ENCODE measurements around the gene UBE2E3. TPM values are rescaled to one million over a fixed set of nuclear protein-coding genes. Genes with fewer than 3 reads are reported as not detected.

Gene UBE2E3
- total RNA-seq, 5 donors from 2014 or later (not counting 1 experiment from before 2014, with no cell fraction given), result 21.2 to 25.2 (median 21.3) TPM

- ATAC-seq (replicated peaks in 1 of 4) (no peak), DNase-seq (no peak)
- Histone ChIP-seq H3K4me3 (ENCODE audit: control insufficient read depth in 1 of 2, extremely low read depth in 1 of 2, low read length in 1 of 2) (no peak overlapping the region), H3K9me3 (no peaks in the 10 kb centered on the region), H3K27ac (ENCODE audit: low read length) (no peak overlapping the region), H3K27me3 (replicated peaks in 1 of 2; ENCODE audit: control insufficient read depth in 2 of 2, extremely low read depth in 1 of 2, insufficient read depth in 2 of 2, low read length in 1 of 2) (no peaks in the 10 kb centered on the region), H3K4me1 (ENCODE audit: control insufficient read depth in 1 of 2, extremely low read depth in 1 of 2, insufficient read depth in 2 of 2, low read length in 2 of 2) (no peaks in the 10 kb centered on the region), H3K36me3 (ENCODE audit: control insufficient read depth in 2 of 2, extremely low read depth in 1 of 2, insufficient read depth in 1 of 2, low read length in 1 of 2) (no peaks in the 10 kb centered on the region)
- Mint-ChIP-seq H3K9me3 (no peaks in the 10 kb centered on the region), H3K36me3 (no peaks in the 10 kb centered on the region), H3K4me3 (no peak overlapping the region), H3K4me1 (no peaks in the 10 kb centered on the region), H3K27me3 (peaks cover 20 to 28% of the 10 kb centered on the region in 2 donors), H3K27ac (no peak overlapping the region)
- CTCF ChIA-PET, result no interaction called here
- POLR2A ChIA-PET, result interaction anchor here in 1 of 2 donors (0.6 kb wide), 1 partner anchor 65 kb away, joined by 5 read pairs; no protein-coding TSS in a partner anchor
Measured at GRCh38 chr2:180953550-180953949, 26.9 kb upstream of the UBE2E3 start.

- no peaks in the 10 kb centered on the region for H3K36me3 Mint-ChIP-seq
- Histone ChIP-seq H3K4me1 (ENCODE audit: control insufficient read depth in 1 of 2, extremely low read depth in 1 of 2, insufficient read depth in 2 of 2, low read length in 2 of 2) (no peaks in the 10 kb centered on the region), H3K9me3 (no peaks in the 10 kb centered on the region), H3K27me3 (replicated peaks in 1 of 2; ENCODE audit: control insufficient read depth in 2 of 2, extremely low read depth in 1 of 2, insufficient read depth in 2 of 2, low read length in 1 of 2) (no peaks in the 10 kb centered on the region), H3K4me3 (ENCODE audit: control insufficient read depth in 1 of 2, extremely low read depth in 1 of 2, low read length in 1 of 2) (no peak overlapping the region), H3K36me3 (ENCODE audit: control insufficient read depth in 2 of 2, extremely low read depth in 1 of 2, insufficient read depth in 1 of 2, low read length in 1 of 2) (no peaks in the 10 kb centered on the region), H3K27ac (ENCODE audit: low read length) (no peak overlapping the region)
- H3K27ac Mint-ChIP-seq, result no peak overlapping the region
- DNase-seq, result no peak
- ATAC-seq (replicated peaks in 1 of 4), result no peak
- H3K4me1 Mint-ChIP-seq, result no peaks in the 10 kb centered on the region
- CTCF ChIA-PET, result no interaction called here
- POLR2A ChIA-PET, result interaction anchor here in 1 of 2 donors (0.6 kb wide), 1 partner anchor 180 kb away, joined by 3 read pairs; no protein-coding TSS in a partner anchor
- peaks cover 19 to 24% of the 10 kb centered on the region in 2 donors for H3K27me3 Mint-ChIP-seq
- no peak overlapping the region for H3K4me3 Mint-ChIP-seq
- H3K9me3 Mint-ChIP-seq, result no peaks in the 10 kb centered on the region
Measured at GRCh38 chr2:180955101-180955500, 25.3 kb upstream of the UBE2E3 start.

- Histone ChIP-seq H3K27me3 (replicated peaks in 1 of 2; ENCODE audit: control insufficient read depth in 2 of 2, extremely low read depth in 1 of 2, insufficient read depth in 2 of 2, low read length in 1 of 2) (no peaks in the 10 kb centered on the region), H3K27ac (ENCODE audit: low read length) (no peak overlapping the region), H3K9me3 (no peaks in the 10 kb centered on the region), H3K4me1 (ENCODE audit: control insufficient read depth in 1 of 2, extremely low read depth in 1 of 2, insufficient read depth in 2 of 2, low read length in 2 of 2) (no peaks in the 10 kb centered on the region), H3K36me3 (ENCODE audit: control insufficient read depth in 2 of 2, extremely low read depth in 1 of 2, insufficient read depth in 1 of 2, low read length in 1 of 2) (no peaks in the 10 kb centered on the region), H3K4me3 (ENCODE audit: control insufficient read depth in 1 of 2, extremely low read depth in 1 of 2, low read length in 1 of 2) (no peak overlapping the region)
- Mint-ChIP-seq H3K27ac (no peak overlapping the region), H3K9me3 (no peaks in the 10 kb centered on the region), H3K27me3 (peaks cover 17 to 19% of the 10 kb centered on the region in 2 donors), H3K36me3 (no peaks in the 10 kb centered on the region), H3K4me1 (no peaks in the 10 kb centered on the region), H3K4me3 (no peak overlapping the region)
- DNase-seq (no peak), ATAC-seq (replicated peaks in 1 of 4) (no peak)
- ChIA-PET CTCF (interaction anchor here in 1 of 2 donors (0.6 kb wide), 1 partner anchor 9 kb away, joined by 3 read pairs; no protein-coding TSS in a partner anchor), POLR2A (no interaction called here)
- no CpG with 5 or more reads among the region's 1 CpG for WGBS (ENCODE audit: insufficient coverage)
Measured at GRCh38 chr2:180959787-180960186, 20.6 kb upstream of the UBE2E3 start.

- POLR2A ChIA-PET, result no interaction called here
- Histone ChIP-seq H3K36me3 (ENCODE audit: control insufficient read depth in 2 of 2, extremely low read depth in 1 of 2, insufficient read depth in 1 of 2, low read length in 1 of 2) (no peaks in the 10 kb centered on the region), H3K9me3 (no peaks in the 10 kb centered on the region), H3K27me3 (replicated peaks in 1 of 2; ENCODE audit: control insufficient read depth in 2 of 2, extremely low read depth in 1 of 2, insufficient read depth in 2 of 2, low read length in 1 of 2) (no peaks in the 10 kb centered on the region), H3K4me3 (ENCODE audit: control insufficient read depth in 1 of 2, extremely low read depth in 1 of 2, low read length in 1 of 2) (no peak overlapping the region), H3K27ac (ENCODE audit: low read length) (no peak overlapping the region), H3K4me1 (ENCODE audit: control insufficient read depth in 1 of 2, extremely low read depth in 1 of 2, insufficient read depth in 2 of 2, low read length in 2 of 2) (no peaks in the 10 kb centered on the region)
- no peak for ATAC-seq (replicated peaks in 1 of 4)
- CTCF ChIA-PET, result no interaction called here
- no peak for DNase-seq
- WGBS (ENCODE audit: insufficient coverage), result 100% methylated on average over 2 of the region's 3 CpGs
- peaks cover 17 to 19% of the 10 kb centered on the region in 2 donors for H3K27me3 Mint-ChIP-seq
- no peaks in the 10 kb centered on the region for H3K9me3 Mint-ChIP-seq
- H3K36me3 Mint-ChIP-seq, result no peaks in the 10 kb centered on the region
- no peak overlapping the region for H3K27ac Mint-ChIP-seq
- no peak overlapping the region for H3K4me3 Mint-ChIP-seq
- H3K4me1 Mint-ChIP-seq, result no peaks in the 10 kb centered on the region
Measured at GRCh38 chr2:180960982-180961381, 19.4 kb upstream of the UBE2E3 start.

GRCh38 chr2:180962727-180963314 is 17.6 kb upstream of the UBE2E3 start:
- Histone ChIP-seq H3K9me3 (no peaks in the 10 kb centered on the region), H3K36me3 (ENCODE audit: control insufficient read depth in 2 of 2, extremely low read depth in 1 of 2, insufficient read depth in 1 of 2, low read length in 1 of 2) (no peaks in the 10 kb centered on the region), H3K4me1 (ENCODE audit: control insufficient read depth in 1 of 2, extremely low read depth in 1 of 2, insufficient read depth in 2 of 2, low read length in 2 of 2) (no peaks in the 10 kb centered on the region), H3K27me3 (replicated peaks in 1 of 2; ENCODE audit: control insufficient read depth in 2 of 2, extremely low read depth in 1 of 2, insufficient read depth in 2 of 2, low read length in 1 of 2) (no peaks in the 10 kb centered on the region), H3K27ac (ENCODE audit: low read length) (no peak overlapping the region), H3K4me3 (ENCODE audit: control insufficient read depth in 1 of 2, extremely low read depth in 1 of 2, low read length in 1 of 2) (no peak overlapping the region)
- H3K4me1 Mint-ChIP-seq, result no peaks in the 10 kb centered on the region
- WGBS (ENCODE audit: insufficient coverage), result 100% methylated on average over 1 of the region's 4 CpGs
- no peaks in the 10 kb centered on the region for H3K9me3 Mint-ChIP-seq
- H3K27ac Mint-ChIP-seq, result no peak overlapping the region
- H3K27me3 Mint-ChIP-seq, result peaks cover 18 to 20% of the 10 kb centered on the region in 2 donors
- H3K4me3 Mint-ChIP-seq, result no peak overlapping the region
- CTCF ChIA-PET, result no interaction called here
- POLR2A ChIA-PET, result interaction anchor here in 1 of 2 donors (0.7 kb wide), 1 partner anchor 44 kb away, joined by 4 read pairs; no protein-coding TSS in a partner anchor
- no peaks in the 10 kb centered on the region for H3K36me3 Mint-ChIP-seq
- DNase-seq (no peak), ATAC-seq (replicated peaks in 1 of 4) (no peak)

DNA sequence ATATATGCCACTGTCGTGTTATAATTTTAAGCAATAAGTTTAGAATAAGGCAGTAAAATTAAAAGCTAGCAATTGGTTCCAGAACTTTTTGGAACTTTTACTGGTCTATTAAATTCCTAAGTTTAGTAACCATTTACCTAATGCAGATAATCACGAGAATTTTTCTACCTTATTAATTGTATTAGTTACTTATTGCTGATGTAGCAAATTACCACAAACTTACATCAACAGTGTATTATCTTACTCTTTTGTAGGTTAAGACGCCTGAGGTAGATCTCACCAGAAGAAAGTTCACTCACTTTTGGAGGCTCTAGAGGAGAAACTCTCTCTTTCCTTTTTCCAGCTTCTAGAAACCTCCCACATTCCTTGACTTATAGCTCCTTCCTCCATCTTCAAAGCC is 14.0 kb upstream of the UBE2E3 start:
- ChIA-PET CTCF (no interaction called here), POLR2A (interaction anchor here in 1 of 2 donors (0.8 kb wide), 1 partner anchor 14 kb away, joined by 6 read pairs; no protein-coding TSS in a partner anchor)
- Mint-ChIP-seq H3K27ac (no peak overlapping the region), H3K9me3 (no peaks in the 10 kb centered on the region), H3K4me3 (no peak overlapping the region), H3K4me1 (no peaks in the 10 kb centered on the region), H3K36me3 (no peaks in the 10 kb centered on the region), H3K27me3 (peaks cover 7 to 13% of the 10 kb centered on the region in 2 donors)
- Histone ChIP-seq H3K27ac (ENCODE audit: low read length) (no peak overlapping the region), H3K36me3 (ENCODE audit: control insufficient read depth in 2 of 2, extremely low read depth in 1 of 2, insufficient read depth in 1 of 2, low read length in 1 of 2) (no peaks in the 10 kb centered on the region), H3K4me1 (ENCODE audit: control insufficient read depth in 1 of 2, extremely low read depth in 1 of 2, insufficient read depth in 2 of 2, low read length in 2 of 2) (no peaks in the 10 kb centered on the region), H3K4me3 (ENCODE audit: control insufficient read depth in 1 of 2, extremely low read depth in 1 of 2, low read length in 1 of 2) (no peak overlapping the region), H3K9me3 (no peaks in the 10 kb centered on the region), H3K27me3 (replicated peaks in 1 of 2; ENCODE audit: control insufficient read depth in 2 of 2, extremely low read depth in 1 of 2, insufficient read depth in 2 of 2, low read length in 1 of 2) (no peaks in the 10 kb centered on the region)
- no peak for DNase-seq
- WGBS (ENCODE audit: insufficient coverage), result 100% methylated on average over 1 of the region's 3 CpGs
- no peak for ATAC-seq (replicated peaks in 1 of 4)
